HG02870 (cell line): ENCODE results near the gene C1QTNF1.

ENCODE experiments used
- ATAC-seq: cut with Tn5 transposase; IDR thresholded peaks from one replicate; pipeline ENCODE4 v1.9.1; 2021; ENCODE audit warnings: mild to moderate bottlenecking, moderate library complexity; ENCODE audit not compliant: unreplicated experiment

The C1QTNF1 gene

DNA sequence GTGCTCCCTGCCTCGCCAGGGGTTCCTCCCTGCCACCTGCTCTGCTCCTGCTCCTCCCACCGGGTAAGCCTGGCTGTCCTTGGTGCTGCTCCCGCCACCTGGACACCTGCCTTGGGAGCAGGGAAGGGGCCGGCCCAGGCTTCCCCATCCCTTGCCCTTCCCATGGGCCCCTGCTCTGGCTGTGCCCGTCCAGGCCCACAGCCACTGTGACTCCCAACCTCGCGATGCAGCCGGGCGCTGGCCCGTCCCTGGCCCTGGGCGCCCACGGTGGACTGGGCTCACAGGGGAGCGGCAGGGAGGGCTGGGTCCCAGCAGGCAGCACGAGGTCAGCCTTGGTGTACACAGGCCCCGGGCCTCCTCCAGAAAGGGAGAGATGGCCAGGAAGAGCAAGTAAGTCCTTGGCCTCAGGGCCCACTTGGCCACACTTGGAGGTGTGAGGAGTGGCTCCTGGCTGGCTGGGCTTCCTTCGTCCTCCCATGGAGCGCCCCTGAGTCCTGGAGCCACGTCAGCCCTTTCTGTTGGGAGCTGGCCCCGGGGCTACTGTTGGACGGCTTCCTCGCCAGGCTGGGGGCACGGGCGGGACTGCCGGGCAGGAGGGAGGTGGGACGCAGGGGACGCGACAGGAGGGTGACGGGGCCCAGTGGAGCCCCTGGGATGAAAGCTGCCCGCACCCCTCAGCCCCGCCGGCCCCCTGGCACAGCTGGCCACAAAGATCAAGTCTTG, 65.9 kb downstream of the C1QTNF1 start:
- ATAC-seq, result no peak

GRCh38 chr17:79090443-79091225, 66.7 kb downstream of the C1QTNF1 start:
- ATAC-seq, result no peak

- ATAC-seq, result no peak
Observed at GRCh38 chr17:79091226-79091670, 67.3 kb downstream of the C1QTNF1 start.

GRCh38 chr17:79092567-79092966, 68.6 kb downstream of the C1QTNF1 start:
- no peak for ATAC-seq

GRCh38 chr17:79093270-79093669, 69.3 kb downstream of the C1QTNF1 start:
- no peak for ATAC-seq

- ATAC-seq, result no peak
Observed at GRCh38 chr17:79094261-79094660, 70.3 kb downstream of the C1QTNF1 start.

- no peak for ATAC-seq
Observed at GRCh38 chr17:79095345-79096055, 71.5 kb downstream of the C1QTNF1 start.

DNA sequence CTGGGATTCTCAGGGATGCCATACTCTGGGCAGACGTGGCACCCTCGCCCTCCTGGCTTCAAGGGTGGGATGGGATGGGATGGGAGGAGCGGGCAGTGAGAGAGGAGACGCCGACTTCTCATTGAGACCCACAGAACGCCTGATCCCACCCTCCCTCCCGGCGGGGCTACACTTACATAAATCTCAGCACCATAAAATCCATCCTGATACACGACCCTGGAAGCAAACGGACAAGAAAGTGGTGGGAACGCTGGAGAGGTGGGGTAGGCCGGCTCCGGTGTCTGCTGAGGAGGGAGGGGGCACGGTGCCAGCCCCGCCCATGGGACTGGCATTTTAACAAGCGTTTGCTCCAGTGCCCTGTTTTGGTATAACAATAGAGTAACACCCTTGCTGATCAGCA, 72.5 kb downstream of the C1QTNF1 start:
- no peak for ATAC-seq

DNA sequence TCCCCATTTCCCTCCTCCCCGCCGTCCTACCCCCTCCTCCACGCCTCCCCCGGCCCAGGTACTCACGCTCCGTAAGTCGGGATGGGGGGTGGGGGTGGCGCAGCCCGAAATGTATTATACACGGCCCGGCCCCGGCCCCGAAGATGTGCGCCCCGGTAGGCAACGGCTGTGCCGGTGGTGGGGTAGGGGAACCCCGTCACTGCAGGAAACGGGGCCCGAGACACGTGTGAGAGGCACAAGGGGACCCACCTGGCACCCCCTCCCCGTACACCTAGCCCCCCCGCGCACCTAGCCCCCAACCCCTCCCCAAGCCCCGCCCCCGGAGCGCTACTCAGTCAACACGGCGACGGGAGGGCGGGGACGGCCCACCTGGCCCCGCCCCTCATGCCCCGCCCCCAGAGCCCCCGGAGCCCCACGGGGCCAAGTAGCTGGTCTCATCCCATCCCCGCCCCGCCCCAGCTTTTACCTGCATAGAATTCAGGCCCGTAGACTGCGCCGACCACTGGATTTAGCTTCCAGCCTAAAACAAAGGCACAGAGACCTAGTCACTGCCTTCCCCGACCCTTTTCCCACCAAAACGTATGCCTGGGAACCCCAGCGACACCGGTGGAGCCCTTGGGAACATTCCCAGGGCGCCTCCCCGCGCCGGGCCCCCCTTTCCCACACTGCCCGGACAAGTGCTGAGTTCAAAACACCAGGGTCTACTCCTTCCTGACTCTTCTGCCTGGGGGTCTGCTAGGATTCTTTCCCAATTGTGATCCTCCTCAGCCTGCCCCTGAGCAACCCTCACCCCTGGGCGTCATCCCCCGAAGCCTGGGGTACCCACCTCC, 73.5 kb downstream of the C1QTNF1 start:
- no peak for ATAC-seq

- ATAC-seq, result no peak
Observed at GRCh38 chr17:79098282-79098867, 74.4 kb downstream of the C1QTNF1 start.
